Suppressor macrophage (primary cell): ENCODE data around the gene MEX3A.
A peak's percentile ranks its signal among the peaks of the same experiment; 100 is the strongest.
"Not testable (repeated sequence)": the region's sequence is repeated elsewhere in the genome, so short reads cannot be mapped to it uniquely, and the experiment has no call there.

Experiments used
- DNase-seq, 4 experiments: peaks; one replicate each; pipeline ENCODE4 v3.0.0-alpha.2; 2020 to 2022

MEX3A gene

GRCh38 chr1:156078728-156079127 is 3.5 kb downstream of the MEX3A start:
- no peak for DNase-seq

GRCh38 chr1:156077430-156077760 is 4.9 kb downstream of the MEX3A start:
- DNase-seq: no peak

GRCh38 chr1:156076609-156077429 is 5.4 kb downstream of the MEX3A start:
- DNase-seq: peak in 2 of 4 experiments; percentile 17 to 46

GRCh38 chr1:156075775-156076204 is 6.5 kb downstream of the MEX3A start:
- peak in 1 of 4 experiments; percentile 21 for DNase-seq

- DNase-seq: peak in 1 of 4 experiments; percentile 48
Observed at GRCh38 chr1:156075162-156075561, 7.1 kb downstream of the MEX3A start.

- no peak for DNase-seq
Observed at GRCh38 chr1:156074661-156075060, 7.6 kb downstream of the MEX3A start.

GRCh38 chr1:156073740-156074139 is 8.5 kb downstream of the MEX3A start:
- no peak for DNase-seq

- peak in 1 of 4 experiments; percentile 10 for DNase-seq
Observed at GRCh38 chr1:156073110-156073687, 9.1 kb downstream of the MEX3A start.

GRCh38 chr1:156072251-156072650 is 10.0 kb downstream of the MEX3A start:
- DNase-seq: no peak

GRCh38 chr1:156071332-156071816 is 10.9 kb downstream of the MEX3A start:
- not testable (repeated sequence) for DNase-seq

- DNase-seq: no peak
Observed at GRCh38 chr1:156070548-156070947, 11.7 kb downstream of the MEX3A start.

- DNase-seq: peak in 1 of 4 experiments; percentile 13
Observed at GRCh38 chr1:156069490-156070455, 12.5 kb downstream of the MEX3A start.

- no peak for DNase-seq
Observed at GRCh38 chr1:156067262-156067661, 15.0 kb downstream of the MEX3A start.

- no peak for DNase-seq
Observed at GRCh38 chr1:156065871-156066270, 16.4 kb downstream of the MEX3A start.

GRCh38 chr1:156065212-156065611 is 17.1 kb downstream of the MEX3A start:
- DNase-seq: no peak

GRCh38 chr1:156064615-156065014 is 17.6 kb downstream of the MEX3A start:
- DNase-seq: no peak

GRCh38 chr1:156063997-156064285 is 18.3 kb downstream of the MEX3A start:
- DNase-seq: no peak

GRCh38 chr1:156062189-156062588 is 20.1 kb downstream of the MEX3A start:
- no peak for DNase-seq

GRCh38 chr1:156060937-156061636 is 21.2 kb downstream of the MEX3A start, which contains the start of gene RAB25:
Gene RAB25, plus strand, starts transcription at chr1:156061160. Its CDS starts 241 bp downstream, at chr1:156061401.
- no peak for DNase-seq

- no peak for DNase-seq
Observed at GRCh38 chr1:156056326-156056849, 25.9 kb downstream of the MEX3A start.

- DNase-seq: peak; percentile 62 to 77 (median 70)
Observed at GRCh38 chr1:156055281-156056048, 26.8 kb downstream of the MEX3A start.
